KMS-11 (cell line): ENCODE measurements around the gene KPNA2.
"Not testable (repeated sequence)": the region's sequence is repeated elsewhere in the genome, so short reads cannot be mapped to it uniquely, and the experiment has no call there.

Experiments used
- H2AFZ ChIP-seq: fragments of 200-600 bp; sonication (generic); 2 replicates; pipeline ENCODE4 v1.6.1; 2016; ENCODE audit warnings: antibody characterized with exemption, mixed run types, low read depth
- H3K27ac ChIP-seq: fragments of 200-600 bp; sonication (generic); 2 replicates; pipeline ENCODE4 v1.6.1; 2016; ENCODE audit warnings: mild to moderate bottlenecking, mixed run types
- H3K27me3 ChIP-seq: fragments of 200-600 bp; sonication (generic); 2 replicates; pipeline ENCODE4 v1.6.1; 2017; ENCODE audit warnings: mild to moderate bottlenecking, low read depth, mixed run types, moderate library complexity; ENCODE audit not compliant: insufficient read depth
- H3K36me3 ChIP-seq: fragments of 200-600 bp; sonication (generic); 2 replicates; pipeline ENCODE4 v1.6.1; 2017; ENCODE audit warnings: mild to moderate bottlenecking, mixed run types; ENCODE audit not compliant: insufficient read depth
- H3K4me1 ChIP-seq: fragments of 200-600 bp; sonication (generic); 2 replicates; pipeline ENCODE4 v1.6.1; 2016; ENCODE audit warnings: mild to moderate bottlenecking, low read depth, mixed run types; ENCODE audit not compliant: poor library complexity, severe bottlenecking
- H3K4me2 ChIP-seq: fragments of 200-600 bp; sonication (generic); 2 replicates; pipeline ENCODE4 v1.7.0; 2016; ENCODE audit warnings: mild to moderate bottlenecking, mixed run types
- H3K4me3 ChIP-seq: fragments of 200-600 bp; sonication (generic); IDR thresholded peaks from 2 replicates; pipeline ENCODE4 v1.6.1; 2017; ENCODE audit warnings: low read depth, low read length, mixed read lengths; ENCODE audit not compliant: insufficient read depth
- H3K79me2 ChIP-seq: fragments of 200-600 bp; sonication (generic); 2 replicates; pipeline ENCODE4 v1.6.1; 2016; ENCODE audit warnings: low read depth, mixed run types; ENCODE audit not compliant: insufficient read depth
- H3K9ac ChIP-seq: fragments of 200-600 bp; sonication (generic); 2 replicates; pipeline ENCODE4 v1.6.1; 2016; ENCODE audit warnings: mild to moderate bottlenecking, mixed run types
- H4K20me1 ChIP-seq: fragments of 200-600 bp; sonication (generic); 2 replicates; pipeline ENCODE4 v1.6.1; 2016; ENCODE audit warnings: mild to moderate bottlenecking, mixed run types; ENCODE audit not compliant: insufficient read depth
- TF ChIP-seq, protein P1 (sequence below): fragments of 200-600 bp; sonication (generic); conservative IDR thresholded peaks from 2 replicates; pipeline ENCODE4 v1.6.1; 2017; ENCODE audit warnings: low read depth, mild to moderate bottlenecking, antibody characterized with exemption, low read length, moderate library complexity, mixed read lengths

KPNA2 gene

DNA sequence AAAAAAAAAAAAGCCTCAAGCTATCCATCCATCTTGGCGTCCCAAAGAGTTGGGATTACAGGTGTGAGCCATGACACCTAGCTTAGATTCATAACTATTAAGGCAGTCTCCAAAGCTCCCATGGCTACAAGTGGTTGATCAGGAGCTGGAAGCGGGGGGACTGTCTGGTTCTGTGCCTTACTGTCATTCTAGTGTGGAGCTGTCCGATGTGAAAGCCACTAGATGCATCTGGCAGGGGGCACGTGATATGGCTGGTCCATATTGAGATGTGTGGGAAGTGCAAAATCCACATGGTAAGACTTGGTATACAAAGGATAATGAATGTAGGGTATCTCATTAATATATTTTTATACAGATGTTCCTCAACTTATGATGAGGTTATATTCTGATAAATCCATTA, 38.7 kb downstream of the KPNA2 start:
- Histone ChIP-seq H3K27ac (no peak overlapping the region), H3K4me2 (no peak overlapping the region), H4K20me1 (no peaks in the 10 kb centered on the region), H3K36me3 (no peaks in the 10 kb centered on the region), H3K4me1 (no peaks in the 10 kb centered on the region), H3K27me3 (no peaks in the 10 kb centered on the region), H3K9ac (no peak overlapping the region), H3K79me2 (no peaks in the 10 kb centered on the region), H3K4me3 (no peak overlapping the region), H2AFZ (no peak overlapping the region)
- TF ChIP-seq, protein P1, sequence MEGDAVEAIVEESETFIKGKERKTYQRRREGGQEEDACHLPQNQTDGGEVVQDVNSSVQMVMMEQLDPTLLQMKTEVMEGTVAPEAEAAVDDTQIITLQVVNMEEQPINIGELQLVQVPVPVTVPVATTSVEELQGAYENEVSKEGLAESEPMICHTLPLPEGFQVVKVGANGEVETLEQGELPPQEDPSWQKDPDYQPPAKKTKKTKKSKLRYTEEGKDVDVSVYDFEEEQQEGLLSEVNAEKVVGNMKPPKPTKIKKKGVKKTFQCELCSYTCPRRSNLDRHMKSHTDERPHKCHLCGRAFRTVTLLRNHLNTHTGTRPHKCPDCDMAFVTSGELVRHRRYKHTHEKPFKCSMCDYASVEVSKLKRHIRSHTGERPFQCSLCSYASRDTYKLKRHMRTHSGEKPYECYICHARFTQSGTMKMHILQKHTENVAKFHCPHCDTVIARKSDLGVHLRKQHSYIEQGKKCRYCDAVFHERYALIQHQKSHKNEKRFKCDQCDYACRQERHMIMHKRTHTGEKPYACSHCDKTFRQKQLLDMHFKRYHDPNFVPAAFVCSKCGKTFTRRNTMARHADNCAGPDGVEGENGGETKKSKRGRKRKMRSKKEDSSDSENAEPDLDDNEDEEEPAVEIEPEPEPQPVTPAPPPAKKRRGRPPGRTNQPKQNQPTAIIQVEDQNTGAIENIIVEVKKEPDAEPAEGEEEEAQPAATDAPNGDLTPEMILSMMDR: no peak

DNA sequence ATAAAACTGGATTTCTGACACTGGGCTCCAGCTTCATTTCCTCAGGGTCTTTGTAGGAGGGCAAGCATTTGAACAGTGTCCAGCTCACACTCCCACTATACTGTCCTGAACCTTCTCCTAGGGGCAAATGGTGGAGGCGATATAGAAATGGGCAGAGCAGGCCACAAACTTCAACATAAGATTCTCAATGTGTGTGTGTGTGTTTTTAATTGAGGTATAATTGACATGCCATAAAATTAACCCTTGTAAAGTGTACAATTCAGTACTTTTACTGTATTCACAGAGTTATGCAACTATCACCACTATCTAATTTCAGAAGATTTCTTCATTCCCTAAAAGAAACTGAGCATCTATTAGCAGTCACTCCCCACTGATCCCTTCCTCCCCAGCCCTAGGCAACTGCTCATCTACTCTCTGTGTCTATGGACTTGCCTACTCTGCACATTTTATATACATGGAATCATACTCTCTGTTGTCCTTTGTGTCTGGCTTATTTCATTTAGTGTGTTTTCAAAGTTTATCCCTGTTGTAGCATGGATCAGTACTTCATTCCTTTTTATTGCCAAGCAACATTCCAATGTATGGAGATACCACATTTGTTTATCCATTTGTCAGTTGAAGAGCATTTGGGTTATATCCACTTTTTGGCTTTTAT, 40.5 kb downstream of the KPNA2 start:
- H3K4me3 ChIP-seq, H4K20me1 ChIP-seq, H2AFZ ChIP-seq, H3K9ac ChIP-seq, H3K79me2 ChIP-seq, H3K36me3 ChIP-seq, H3K4me2 ChIP-seq, H3K27me3 ChIP-seq, H3K27ac ChIP-seq, H3K4me1 ChIP-seq: not testable (repeated sequence)

DNA sequence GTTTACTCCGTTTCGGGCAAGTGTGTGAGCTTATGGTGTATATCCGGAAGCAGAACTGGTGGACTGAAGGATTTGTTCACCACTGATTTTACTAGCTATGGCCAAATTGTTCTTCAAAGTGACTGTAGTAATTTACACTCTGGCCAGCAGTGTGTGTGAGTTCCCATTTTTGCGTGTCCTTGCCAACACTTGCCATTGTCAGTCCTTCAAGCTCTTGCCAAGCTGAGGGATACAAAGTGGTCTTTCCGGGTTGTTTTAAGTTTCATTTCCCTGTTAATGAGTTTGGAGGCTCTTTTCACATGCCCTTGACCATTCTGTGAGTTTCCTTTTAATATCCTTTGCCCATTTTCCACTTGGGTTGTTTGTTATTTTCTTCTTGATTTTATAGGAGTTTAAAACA, 42.0 kb downstream of the KPNA2 start:
- H4K20me1 ChIP-seq, H2AFZ ChIP-seq, H3K27ac ChIP-seq, H3K27me3 ChIP-seq, H3K4me1 ChIP-seq, H3K4me2 ChIP-seq, H3K79me2 ChIP-seq, H3K36me3 ChIP-seq, H3K9ac ChIP-seq, H3K4me3 ChIP-seq: not testable (repeated sequence)

DNA sequence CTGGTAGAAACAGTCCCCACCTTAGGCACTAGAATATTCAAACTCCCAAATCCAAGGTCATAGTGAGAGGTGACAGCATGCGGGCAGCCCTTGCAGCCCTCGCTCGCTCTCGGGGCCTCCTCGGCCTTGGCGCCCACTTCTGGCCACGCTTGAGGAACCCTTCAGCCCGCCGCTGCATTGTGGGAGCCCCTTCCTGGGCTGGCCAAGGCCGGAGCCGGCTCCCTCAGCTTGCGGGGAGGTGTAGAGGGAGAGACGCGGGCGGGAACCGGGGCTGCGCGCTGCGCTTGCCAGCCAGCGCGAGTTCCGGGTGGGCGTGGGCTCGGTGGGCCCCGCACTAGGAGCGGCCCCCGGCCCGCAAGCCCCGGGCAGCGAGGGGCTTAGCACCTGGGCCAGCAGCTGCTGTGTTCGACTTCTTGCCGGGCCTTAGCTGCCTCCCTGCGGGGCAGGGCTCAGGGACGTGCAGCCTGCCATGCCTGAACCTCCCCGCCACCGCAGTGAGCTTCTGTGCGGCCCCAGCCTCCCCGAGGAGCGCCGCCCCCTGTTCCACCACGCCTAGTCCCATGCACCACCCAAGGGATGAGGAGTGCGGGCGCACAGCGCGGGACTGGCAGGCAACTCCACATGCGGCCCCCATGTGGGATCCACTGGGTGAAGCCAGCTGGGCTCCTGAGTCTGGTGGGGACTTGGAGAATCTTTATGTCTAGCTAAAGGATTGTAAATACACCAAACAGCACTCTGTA, 45.0 kb downstream of the KPNA2 start:
- Histone ChIP-seq H3K4me3 (no peak overlapping the region), H2AFZ (no peak overlapping the region), H3K9ac (no peak overlapping the region), H4K20me1 (no peaks in the 10 kb centered on the region), H3K4me1 (peaks cover 9% of the 10 kb centered on the region), H3K27ac (no peak overlapping the region), H3K36me3 (no peaks in the 10 kb centered on the region), H3K27me3 (no peaks in the 10 kb centered on the region), H3K79me2 (no peaks in the 10 kb centered on the region), H3K4me2 (no peak overlapping the region)
- TF ChIP-seq, protein P1: no peak

DNA sequence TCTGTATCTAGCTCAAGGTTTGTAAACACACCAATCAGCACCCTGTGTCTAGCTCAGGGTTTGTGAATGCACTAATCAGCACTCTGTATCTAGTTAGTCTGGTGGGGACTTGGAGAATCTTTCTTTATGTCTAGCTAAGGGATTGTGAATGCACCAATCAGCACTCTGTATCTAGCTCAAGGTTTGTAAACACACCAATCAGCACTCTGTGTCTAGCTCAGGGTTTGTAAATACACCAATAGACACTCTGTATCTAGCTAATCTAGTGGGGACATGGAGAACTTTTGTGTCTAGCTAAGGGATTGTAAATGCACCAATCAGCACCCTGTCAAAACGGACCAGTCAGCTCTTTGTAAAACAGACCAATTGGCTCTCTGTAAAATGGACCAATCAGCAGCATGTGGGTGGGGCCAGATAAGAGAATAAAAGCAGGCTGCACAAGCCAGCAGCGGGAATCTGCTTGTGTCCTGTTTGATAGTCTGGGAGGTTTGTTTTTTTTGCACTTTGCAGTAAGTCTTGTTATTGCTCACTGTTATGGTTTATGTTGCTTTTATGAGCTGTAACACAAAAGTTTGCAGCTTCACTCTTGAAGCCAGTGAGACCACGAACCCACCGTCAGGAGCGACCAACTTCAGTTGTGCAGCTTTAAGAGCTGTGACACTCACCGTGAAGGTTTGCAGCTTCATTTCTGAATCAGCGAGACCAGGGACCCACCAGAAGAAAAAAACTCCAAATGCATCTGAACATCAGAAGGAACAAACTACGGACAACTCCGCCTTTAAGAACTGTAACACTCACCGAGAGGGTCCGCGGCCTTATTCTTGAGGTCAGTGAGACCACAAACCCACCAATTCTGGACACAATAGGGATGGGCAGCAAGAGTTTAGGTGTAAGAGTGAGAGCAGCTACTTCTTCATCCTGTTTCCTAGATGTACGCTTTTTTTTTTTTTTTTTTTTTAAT, 46.0 kb downstream of the KPNA2 start:
- not testable (repeated sequence) for H3K27ac ChIP-seq, H3K36me3 ChIP-seq, H2AFZ ChIP-seq, H3K79me2 ChIP-seq, H3K4me3 ChIP-seq, H3K27me3 ChIP-seq, H3K4me2 ChIP-seq, H4K20me1 ChIP-seq, H3K9ac ChIP-seq
- H3K4me1 ChIP-seq: peaks cover 19% of the 10 kb centered on the region
